ENCODE data around the gene ANO5. TPM values are rescaled to one million over a fixed set of nuclear protein-coding genes. Genes with fewer than 3 reads are reported as not detected.

The ANO5 gene
- total and polyA plus RNA-seq, 2 of the 4 experiments (the other 2 are of a cell fraction), result not detected

GRCh38 chr11:22189660-22190059, 3.2 kb upstream of the ANO5 start:
- H4K8ac ChIP-seq (ENCODE audit: low read depth in 2 of 2, low read length in 2 of 2), result no peak overlapping the region
- H3K9me1 ChIP-seq (ENCODE audit: insufficient read depth, low read length), result no peaks in the 10 kb centered on the region
- H3K4ac ChIP-seq (ENCODE audit: low read depth, low read length), result no peak overlapping the region
- no peaks in the 10 kb centered on the region; the same call in 1 of the 2 replicates for H3K27me3 ChIP-seq (ENCODE audit: control insufficient read depth, insufficient read depth, low read length)
- H2AFZ ChIP-seq (replicated peaks; ENCODE audit: low read length, poor library complexity), result no peak overlapping the region
- H2BK20ac ChIP-seq (ENCODE audit: low read depth, low read length), result no peak overlapping the region
- in situ Hi-C loops (cut with MboI; ENCODE audit: low sequenced_read_pairs), result no loop called here
- ATAC-seq (ENCODE audit: low read depth) (no peak), DNase-seq (no peak)
- no peak overlapping the region for H2BK5ac ChIP-seq (ENCODE audit: low read depth, low read length, poor library complexity, severe bottlenecking)
- intact Hi-C loops (cut with micrococcal nuclease), result no loop called here
- H3K27ac ChIP-seq (ENCODE audit: insufficient read depth, low read length), result no peak overlapping the region
- no peaks in the 10 kb centered on the region for H3K79me1 ChIP-seq (ENCODE audit: low read depth in 1 of 2, low read length in 2 of 2)
- H3K18ac ChIP-seq (ENCODE audit: low read depth, low read length), result no peak overlapping the region
- H3K9me3 ChIP-seq (ENCODE audit: control insufficient read depth, insufficient read depth, low read length), result peaks cover 3% of the 10 kb centered on the region; the same call in 1 of the 2 replicates
- H3K36me3 ChIP-seq (ENCODE audit: control insufficient read depth, insufficient read depth, low read length), result no peaks in the 10 kb centered on the region
- H3K9ac ChIP-seq (ENCODE audit: low read depth, low read length), result no peak overlapping the region
- no peak overlapping the region for H2AK9ac ChIP-seq (replicated peaks; ENCODE audit: low read depth, low read length, poor library complexity)
- H3K56ac ChIP-seq (ENCODE audit: extremely low read depth, insufficient read depth, low read length), result no peak overlapping the region
- no peak overlapping the region for H2BK120ac ChIP-seq (ENCODE audit: low read depth, low read length)
- H3K4me1 ChIP-seq (ENCODE audit: control insufficient read depth, insufficient read depth, low read length), result no peaks in the 10 kb centered on the region
- H3K4me2 ChIP-seq (ENCODE audit: low read depth, low read length), result no peak overlapping the region
- no CpG with 5 or more reads among the region's 2 CpGs for whole genome bisulfite sequencing, 2 experiments (ENCODE audit: extremely low coverage in 2 of 2, insufficient read length in 1 of 2)
- H3K23ac ChIP-seq (ENCODE audit: low read depth, low read length), result no peak overlapping the region
- TF ChIP-seq CEBPB (IDR thresholded peaks at IDR 0.05; ENCODE audit: low read depth, low read length) (no peak), RAD21 (IDR thresholded peaks at IDR 0.05; ENCODE audit: low read length) (no peak), NFE2L2 (IDR thresholded peaks at IDR 0.05; ENCODE audit: low read depth, low read length) (no peak), MXI1 (IDR thresholded peaks at IDR 0.05; ENCODE audit: borderline replicate concordance, low read depth, low read length) (no peak), FOS (IDR thresholded peaks at IDR 0.05; ENCODE audit: low read depth, low read length) (no peak), CTCF (conservative IDR thresholded peaks at IDR 0.05; ENCODE audit: low read depth, low read length) (no peak), SMC3 (IDR thresholded peaks at IDR 0.05; ENCODE audit: low read depth, low read length) (no peak), CHD1 (IDR thresholded peaks at IDR 0.05; ENCODE audit: low read depth, low read length) (no peak), RFX5 (IDR thresholded peaks at IDR 0.05; ENCODE audit: low read depth, low read length) (no peak), BHLHE40 (IDR thresholded peaks at IDR 0.05; ENCODE audit: low read depth, low read length) (no peak), ELK1 (IDR thresholded peaks at IDR 0.05; ENCODE audit: borderline replicate concordance, low read depth, low read length) (no peak), RCOR1 (IDR thresholded peaks at IDR 0.05; ENCODE audit: insufficient replicate concordance, low read length) (no peak), MAFK (IDR thresholded peaks at IDR 0.05; ENCODE audit: low read depth, low read length) (no peak), POLR2A (IDR thresholded peaks at IDR 0.05; ENCODE audit: low read depth, low read length) (no peak)
- no peaks in the 10 kb centered on the region for H4K20me1 ChIP-seq (ENCODE audit: insufficient read depth, low read length)
- no peak overlapping the region for H2BK15ac ChIP-seq (ENCODE audit: low read depth, low read length)
- CTCF ChIA-PET, result no interaction called here
- H4K5ac ChIP-seq (ENCODE audit: low read depth, low read length), result no peak overlapping the region
- no peak overlapping the region for H2AK5ac ChIP-seq (ENCODE audit: low read depth, low read length)
- no peak overlapping the region for H3K4me3 ChIP-seq (ENCODE audit: insufficient read depth, low read depth, low read length)
- BruUV-seq (replicated peaks), result no TSS peak
- H3K14ac ChIP-seq (replicated peaks; ENCODE audit: low read depth, low read length), result no peak overlapping the region
- dilution Hi-C loops (cut with HindIII; ENCODE audit: low sequenced_read_pairs, unreplicated experiment), result no loop called here
- POLR2A ChIA-PET (ENCODE audit: unreplicated experiment), result no interaction called here
- H4K91ac ChIP-seq (ENCODE audit: insufficient read depth, low read depth, low read length), result no peak overlapping the region

Data from IMR-90 (cell line).